HCT116 (cell line): ENCODE data around the gene ALKBH4. TPM values are rescaled to one million over a fixed set of nuclear protein-coding genes. Genes with fewer than 3 reads are reported as not detected.

Source experiments
- ATAC-seq: fragments of 200-7000 bp; cut with Tn5 transposase; 2 replicates; pipeline ENCODE4 v1.9.1; 2020; ENCODE audit warnings: mild to moderate bottlenecking, moderate library complexity
- BruUV-seq: library from RNA; stranded (reverse); fragments of 400-500 nt; replicated peaks from 2 replicates; lab custom pipeline; 2021; lab: Mats Ljungman, UMichigan
- CTCF ChIA-PET: fragments of 300-600 bp; sonication (Branson Sonifier 250); formaldehyde crosslinking; loops from one replicate; lab custom pipeline; 2021; ENCODE audit warnings: antibody characterized with exemption; lab: Charles Lee
- POLR2A ChIA-PET: fragments of 300-600, 350-600 bp; sonication (Branson Sonifier 250); formaldehyde crosslinking; loops from one replicate; lab custom pipeline; 2021; ENCODE audit warnings: antibody characterized with exemption; lab: Charles Lee
- RAD21 ChIA-PET, 2 experiments: fragments of 300-600 bp; sonication (Branson Sonifier 250); formaldehyde crosslinking; loops; one replicate each; lab custom pipeline; 2023; ENCODE audit warnings: low total read pairs in 2 of 2; ENCODE audit not compliant: uncharacterized antibody in 2 of 2, unreplicated experiment in 2 of 2, low non-redundant PET in 1 of 2; lab: Charles Lee
- DNase-seq: peaks from one replicate; pipeline ENCODE4 v3.0.0-alpha.2; 2010; ENCODE audit warnings: low read depth, low spot score
- H2AFZ ChIP-seq: fragments of 200-600 bp; shearing (Covaris generic), sonication (generic); 2 replicates; pipeline ENCODE4 v1.6.1; 2017; ENCODE audit warnings: low read depth, mixed run types, mixed read lengths, antibody characterized with exemption, low read length; ENCODE audit not compliant: poor library complexity, severe bottlenecking
- H3K27ac ChIP-seq: 2 replicates; pipeline ENCODE4 v1.5.1; 2012; ENCODE audit warnings: low read depth, low read length
- H3K27me3 ChIP-seq: fragments of 200-600 bp; sonication (generic); 2 replicates; pipeline ENCODE4 v1.6.1; 2016; ENCODE audit warnings: mixed run types, low read length, mixed read lengths; ENCODE audit not compliant: insufficient read depth
- H3K36me3 ChIP-seq, 2 experiments: fragments of 200-500 bp in 1 of 2; fragments of 200-600 bp in 1 of 2; sonication (Bioruptor generic) in 1 of 2; sonication (generic) in 1 of 2; 2 replicates each; pipeline versions ENCODE4 v1.5.1 to v1.6.1; 2014 to 2016; ENCODE audit warnings: low read length in 2 of 2, inconsistent platforms in 1 of 2, mixed read lengths in 1 of 2, mixed run types in 1 of 2; ENCODE audit not compliant: insufficient read depth in 2 of 2, control insufficient read depth in 1 of 2
- H3K4me1 ChIP-seq, 2 experiments: fragments of 200-600 bp in 1 of 2; sonication (generic) in 1 of 2; 2 replicates each; pipeline versions ENCODE4 v1.5.1 to v1.6.1; 2012 to 2017; ENCODE audit warnings: low read length in 2 of 2, inconsistent platforms in 1 of 2, mild to moderate bottlenecking in 1 of 2, mixed read lengths in 1 of 2, mixed run types in 1 of 2, moderate library complexity in 1 of 2; ENCODE audit not compliant: insufficient read depth in 2 of 2, control insufficient read depth in 1 of 2
- H3K4me2 ChIP-seq: fragments of 200-600 bp; sonication (generic); 2 replicates; pipeline ENCODE4 v1.6.1; 2017; ENCODE audit warnings: mixed run types, low read length, mixed read lengths
- H3K4me3 ChIP-seq, 2 experiments: fragments of 200-600 bp in 1 of 2; sonication (generic) in 1 of 2; replicated peaks in 1 of 2; 2 replicates each; pipeline ENCODE4 v1.5.1; 2011 to 2016; ENCODE audit warnings: low read length in 2 of 2, control low read depth in 1 of 2, low read depth in 1 of 2, mild to moderate bottlenecking in 1 of 2, mixed read lengths in 1 of 2, mixed run types in 1 of 2
- H3K79me2 ChIP-seq: fragments of 200-600 bp; sonication (generic); 2 replicates; pipeline ENCODE4 v1.6.1; 2017; ENCODE audit warnings: mild to moderate bottlenecking, mixed run types, low read length, moderate library complexity, mixed read lengths; ENCODE audit not compliant: insufficient read depth
- H3K9ac ChIP-seq: fragments of 200-600 bp; sonication (generic); 2 replicates; pipeline ENCODE4 v1.6.1; 2016; ENCODE audit warnings: low read length, mixed read lengths
- H3K9me2 ChIP-seq: fragments of 200-600 bp; sonication (generic), shearing (Covaris generic); 2 replicates; pipeline ENCODE4 v1.6.1; 2017; ENCODE audit warnings: mixed run types, mild to moderate bottlenecking, moderate library complexity; ENCODE audit not compliant: insufficient read depth
- H3K9me3 ChIP-seq, 2 experiments: fragments of 200-500 bp in 1 of 2; fragments of 200-600 bp in 1 of 2; sonication (Bioruptor generic) in 1 of 2; sonication (generic) in 1 of 2; 2 replicates each; pipeline ENCODE4 v1.6.1; 2014 to 2017; ENCODE audit warnings: low read length in 2 of 2, mixed read lengths in 2 of 2, inconsistent platforms in 1 of 2, low read depth in 1 of 2, mild to moderate bottlenecking in 1 of 2, mixed run types in 1 of 2, moderate library complexity in 1 of 2; ENCODE audit not compliant: control insufficient read depth in 1 of 2, insufficient read depth in 1 of 2
- H4K20me1 ChIP-seq: fragments of 200-600 bp; sonication (generic), shearing (Covaris generic); 2 replicates; pipeline ENCODE4 v1.6.1; 2017; ENCODE audit warnings: mixed run types, mild to moderate bottlenecking, moderate library complexity; ENCODE audit not compliant: insufficient read depth
- ATF3 ChIP-seq: IDR thresholded peaks from 2 replicates; pipeline ENCODE4 v1.6.1; 2012
- CBX3 ChIP-seq: IDR thresholded peaks from 2 replicates; pipeline ENCODE4 v1.6.1; 2012; ENCODE audit warnings: low read depth
- CEBPB ChIP-seq: IDR thresholded peaks from 2 replicates; pipeline ENCODE4 v1.6.1; 2012; ENCODE audit warnings: low read depth
- ELF1 ChIP-seq: IDR thresholded peaks from 2 replicates; pipeline ENCODE4 v1.6.1; 2012; ENCODE audit warnings: low read depth, borderline replicate concordance
- EZH2 ChIP-seq: fragments of 200-600 bp; sonication (generic); IDR thresholded peaks from 2 replicates; pipeline ENCODE4 v1.6.1; 2017; ENCODE audit warnings: antibody characterized with exemption, mixed run types
- EZH2phosphoT487 ChIP-seq: fragments of 200-600 bp; IDR thresholded peaks from 2 replicates; pipeline ENCODE4 v1.6.1; 2018; ENCODE audit warnings: antibody characterized with exemption, borderline replicate concordance
- FOSL1 ChIP-seq: IDR thresholded peaks from 2 replicates; pipeline ENCODE4 v1.6.1; 2012; ENCODE audit warnings: low read depth
- JUND ChIP-seq: IDR thresholded peaks from 2 replicates; pipeline ENCODE4 v1.6.1; 2012
- REST ChIP-seq: IDR thresholded peaks from 2 replicates; pipeline ENCODE4 v1.6.1; 2012; ENCODE audit warnings: low read depth
- SIN3A ChIP-seq: IDR thresholded peaks from 2 replicates; pipeline ENCODE4 v1.6.1; 2012; ENCODE audit warnings: low read depth
- YY1 ChIP-seq: IDR thresholded peaks from 2 replicates; pipeline ENCODE4 v1.6.1; 2011; ENCODE audit warnings: low read length, low read depth, moderate library complexity, mild to moderate bottlenecking; ENCODE audit not compliant: insufficient replicate concordance; ENCODE audit errors: extremely low read depth
- ZBTB33 ChIP-seq: IDR thresholded peaks from 2 replicates; pipeline ENCODE4 v1.6.1; 2011; ENCODE audit warnings: mild to moderate bottlenecking, low read length, moderate library complexity; ENCODE audit not compliant: insufficient replicate concordance; ENCODE audit errors: extremely low read depth
- ZNF274 ChIP-seq: fragments of 200-500 bp; sonication (Bioruptor generic); IDR thresholded peaks from 2 replicates; pipeline ENCODE4 v1.6.1; 2014; ENCODE audit warnings: mild to moderate bottlenecking, low read depth, low read length, inconsistent platforms
- intact Hi-C: fragments of 100-400 bp; cut with micrococcal nuclease; formaldehyde crosslinking; loops from 2 replicates; pipeline ENCODE4 v1.10.0; 2022
- total RNA-seq: library from RNA; stranded (reverse); gene quantifications from one replicate; pipeline ENCODE4 v1.2.1, GENCODE V29; 2021; ENCODE audit not compliant: unreplicated experiment

ALKBH4 gene
- total RNA-seq, 1 experiment from 2014 or later: 14.9 TPM

GRCh38 chr7:102446387-102447156, 18.1 kb downstream of the ALKBH4 start (continued):
- TF ChIP-seq REST (no peak), CBX3 (no peak), ATF3 (no peak), ZNF274 (no peak)

- Histone ChIP-seq H3K9me2 (no peaks in the 10 kb centered on the region), H3K79me2 (no peaks in the 10 kb centered on the region), H3K36me3 (no peaks in the 10 kb centered on the region; a peak in 1 of 4 replicates), H3K27ac (no peak overlapping the region), H2AFZ (no peak overlapping the region), H3K27me3 (no peaks in the 10 kb centered on the region), H3K4me2 (no peak overlapping the region), H3K9ac (no peak overlapping the region), H4K20me1 (no peaks in the 10 kb centered on the region), H3K9me3 (no peaks in the 10 kb centered on the region), H3K4me1 (peaks cover 10 to 34% of the 10 kb centered on the region in 2 experiments), H3K4me3 (no peak overlapping the region)
- intact Hi-C loops: no loop called here
- POLR2A ChIA-PET: no interaction called here
- CTCF ChIA-PET: no interaction called here
- no peak for DNase-seq
- TF ChIP-seq ELF1 (no peak), YY1 (no peak), ATF3 (no peak), CEBPB (no peak), EZH2phosphoT487 (no peak), EZH2 (no peak), ZBTB33 (no peak), SIN3A (no peak), FOSL1 (no peak), REST (no peak), JUND (no peak), CBX3 (no peak)
- ATAC-seq: no peak
- RAD21 ChIA-PET: no interaction called here
- no TSS peak for BruUV-seq
These were observed 19.0 kb downstream of the ALKBH4 start for GRCh38 chr7:102445674-102446071.
